GM21390 (cell line): Measurements from ENCODE around the gene CHERP.
"Not testable (repeated sequence)": the region's sequence is repeated elsewhere in the genome, so short reads cannot be mapped to it uniquely, and the experiment has no call there.

ENCODE experiments used
- ATAC-seq: cut with Tn5 transposase; IDR thresholded peaks from one replicate; pipeline ENCODE4 v1.9.1; 2021; ENCODE audit not compliant: unreplicated experiment

Gene CHERP

GRCh38 chr19:16544473-16545231, 2.4 kb upstream of the CHERP start:
- no peak for ATAC-seq

GRCh38 chr19:16543734-16544133, 1.5 kb upstream of the CHERP start:
- ATAC-seq = not testable (repeated sequence)

- ATAC-seq = no peak
Measured at GRCh38 chr19:16542910-16543472, 754 bp upstream of the CHERP start.

DNA sequence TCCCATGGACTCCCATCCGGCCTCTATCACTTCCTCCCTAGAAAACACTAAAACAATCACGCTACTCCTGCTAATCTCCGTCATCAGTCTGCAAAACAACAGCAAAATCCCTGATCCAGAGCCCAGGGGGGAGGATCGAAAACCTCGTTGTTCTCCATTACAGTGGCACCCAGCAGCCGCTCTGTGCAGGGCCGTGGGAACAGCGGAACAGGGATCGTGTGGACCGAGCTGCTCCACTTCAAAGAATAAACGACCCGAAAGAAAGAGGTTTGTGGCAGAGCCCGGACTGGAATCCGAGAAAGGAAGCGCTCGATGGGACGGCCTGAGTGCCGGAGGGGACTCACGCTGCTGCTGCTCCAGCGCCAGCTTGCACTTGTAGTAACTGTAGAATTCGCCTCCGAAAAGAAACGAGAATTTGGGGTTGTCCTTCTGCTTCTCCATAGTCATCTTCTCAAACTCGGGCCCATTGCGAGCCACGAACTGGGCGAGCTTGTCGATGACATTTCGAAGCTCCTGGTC, 652 bp downstream of the CHERP start:
- ATAC-seq = no peak

GRCh38 chr19:16540948-16541347, 1.3 kb downstream of the CHERP start:
- no peak for ATAC-seq

DNA sequence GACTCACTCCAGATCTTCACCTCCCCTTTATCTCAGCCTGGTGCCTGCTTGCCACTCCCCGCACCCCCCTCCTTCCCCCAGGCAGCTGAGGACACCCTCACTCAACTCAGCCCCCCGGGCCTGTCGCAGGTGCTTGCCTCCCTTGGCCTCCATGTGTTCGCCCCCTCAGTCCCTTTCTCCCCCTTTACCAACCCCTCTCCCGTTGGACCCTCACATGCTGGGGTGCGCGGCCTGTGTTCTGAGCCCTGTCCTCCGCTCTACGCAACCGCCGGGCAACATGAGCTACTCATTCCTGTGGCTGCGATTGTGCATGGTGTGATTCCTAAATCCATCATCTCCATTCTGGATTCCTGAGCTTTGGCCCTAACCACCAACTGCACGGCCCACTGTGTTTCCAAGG, 5.1 kb downstream of the CHERP start:
- ATAC-seq = no peak

- no peak for ATAC-seq
Measured at GRCh38 chr19:16536130-16536529, 6.1 kb downstream of the CHERP start.

GRCh38 chr19:16535381-16535780, 6.9 kb downstream of the CHERP start:
- ATAC-seq = no peak

DNA sequence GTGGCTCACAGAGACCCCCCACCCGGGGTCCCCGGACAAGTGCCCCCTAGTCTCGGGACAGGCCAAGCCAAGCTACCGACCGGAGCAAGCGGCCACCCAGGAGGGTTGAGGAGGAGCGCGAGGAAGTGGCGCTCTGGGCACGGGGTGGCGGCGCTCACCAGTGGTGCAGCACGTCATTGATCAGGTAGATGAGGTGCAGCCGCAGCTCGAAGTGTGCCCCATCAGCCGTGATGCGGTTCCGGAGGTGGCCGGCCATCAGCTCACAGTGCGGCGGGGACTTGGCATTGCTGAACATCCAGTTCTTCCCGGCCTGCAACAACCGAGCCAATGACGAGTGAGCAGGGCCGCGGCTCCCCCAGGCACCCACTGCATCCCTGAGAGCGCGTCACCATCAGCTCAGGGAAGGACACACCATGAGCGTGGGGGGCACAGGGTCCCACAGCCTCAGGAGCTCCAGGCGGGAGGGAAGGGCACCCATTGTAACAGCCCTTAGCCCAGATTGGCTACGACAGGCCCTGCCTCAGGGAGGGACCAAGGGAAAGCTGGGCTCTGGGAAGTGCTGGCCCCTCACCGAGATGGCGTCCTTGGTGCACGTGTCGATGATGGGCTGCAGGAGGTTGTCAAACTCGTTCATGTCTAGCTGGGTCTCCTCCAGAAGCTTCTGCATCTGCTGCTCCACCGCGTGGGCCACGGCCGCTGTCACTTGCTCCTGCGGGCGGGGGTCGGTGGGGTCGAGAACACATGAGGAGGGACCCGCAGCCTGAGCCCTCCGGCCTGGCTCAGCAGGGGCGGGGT, 9.6 kb downstream of the CHERP start:
- no peak for ATAC-seq

GRCh38 chr19:16531380-16531669, 10.9 kb downstream of the CHERP start:
- no peak for ATAC-seq

DNA sequence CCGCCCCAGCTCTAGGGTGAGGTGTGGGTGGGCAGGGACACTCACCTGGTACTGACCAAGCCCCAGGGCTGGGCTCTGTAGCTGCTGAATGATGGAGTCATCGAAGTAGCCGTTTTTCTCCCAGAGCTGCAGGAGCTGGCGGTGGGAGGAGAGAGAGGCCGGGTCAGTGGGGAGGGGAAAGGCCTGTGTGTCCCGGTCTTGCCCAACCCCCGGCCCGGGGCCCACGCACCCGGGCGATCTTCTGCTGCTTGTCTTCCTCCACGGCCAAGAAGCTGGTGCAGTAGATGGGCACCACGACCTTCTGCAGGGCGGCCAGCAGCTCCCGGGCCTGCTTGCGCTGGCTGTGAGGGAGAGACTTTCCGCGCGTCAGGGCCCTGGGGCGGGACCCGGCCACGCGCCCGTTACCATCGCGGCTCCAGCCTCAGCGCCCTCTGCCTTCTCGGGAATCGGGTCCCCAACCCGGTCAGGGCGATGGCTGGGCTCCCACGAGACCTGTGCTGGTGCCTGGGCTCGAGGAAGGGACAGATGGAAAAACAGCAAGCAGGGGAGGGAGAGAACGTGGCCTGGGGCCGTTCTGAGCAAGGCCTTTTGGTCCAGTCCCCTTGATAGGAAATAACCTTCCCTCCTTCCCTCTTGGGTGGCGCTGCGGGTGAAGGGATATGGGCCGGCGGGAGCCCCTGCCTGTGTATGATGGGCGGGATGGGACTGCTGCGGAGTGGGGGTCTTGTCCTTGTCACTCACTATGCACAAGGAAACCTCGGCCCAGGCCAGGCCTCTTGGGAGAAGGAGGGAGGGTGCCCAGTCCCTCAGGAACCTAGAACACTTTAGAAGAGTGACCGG, 11.5 kb downstream of the CHERP start:
- ATAC-seq = no peak

- no peak for ATAC-seq
Measured at GRCh38 chr19:16529466-16530144, 12.6 kb downstream of the CHERP start.

GRCh38 chr19:16527971-16528521, 14.2 kb downstream of the CHERP start:
- no peak for ATAC-seq

GRCh38 chr19:16527334-16527935, 14.8 kb downstream of the CHERP start:
- no peak for ATAC-seq

GRCh38 chr19:16525751-16526481, 16.3 kb downstream of the CHERP start:
- ATAC-seq = no peak

DNA sequence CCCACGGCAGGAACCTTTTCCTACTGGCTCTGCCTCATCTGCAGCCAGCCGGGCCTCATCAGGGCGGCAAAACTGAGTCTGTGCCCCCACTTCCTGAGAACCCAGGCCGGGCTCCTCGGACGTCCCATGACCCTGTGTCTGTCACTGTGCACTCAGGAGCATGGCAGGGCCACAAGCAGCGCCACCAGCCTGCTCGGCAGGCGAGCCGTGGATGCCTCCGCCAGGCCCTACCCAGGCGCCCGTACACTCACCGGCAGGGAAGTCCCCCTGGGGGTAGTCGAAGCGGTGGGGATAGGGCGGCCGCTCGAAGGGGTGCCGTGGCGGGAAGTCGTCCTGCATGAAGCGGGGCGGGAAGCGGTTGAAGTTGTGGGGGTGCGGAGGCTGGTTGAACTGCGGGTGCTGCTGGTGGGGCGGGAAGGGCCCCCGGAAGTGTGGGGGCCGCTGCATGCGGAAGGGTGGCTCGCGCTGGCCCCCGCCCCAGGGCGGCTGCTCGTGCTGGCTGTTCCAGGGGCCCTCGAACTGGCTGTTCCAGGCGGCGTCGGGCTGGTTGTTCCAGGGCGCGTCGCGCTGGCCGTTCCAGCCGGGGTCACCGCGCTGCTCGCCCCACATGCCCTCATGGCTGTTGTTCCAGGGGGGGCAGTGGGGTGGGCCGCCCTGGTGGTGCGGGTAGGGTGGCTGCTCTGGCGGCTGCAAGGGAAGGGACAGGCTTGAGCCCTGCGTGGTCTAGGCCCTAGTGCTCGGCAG, 17.1 kb downstream of the CHERP start:
- ATAC-seq = no peak

DNA sequence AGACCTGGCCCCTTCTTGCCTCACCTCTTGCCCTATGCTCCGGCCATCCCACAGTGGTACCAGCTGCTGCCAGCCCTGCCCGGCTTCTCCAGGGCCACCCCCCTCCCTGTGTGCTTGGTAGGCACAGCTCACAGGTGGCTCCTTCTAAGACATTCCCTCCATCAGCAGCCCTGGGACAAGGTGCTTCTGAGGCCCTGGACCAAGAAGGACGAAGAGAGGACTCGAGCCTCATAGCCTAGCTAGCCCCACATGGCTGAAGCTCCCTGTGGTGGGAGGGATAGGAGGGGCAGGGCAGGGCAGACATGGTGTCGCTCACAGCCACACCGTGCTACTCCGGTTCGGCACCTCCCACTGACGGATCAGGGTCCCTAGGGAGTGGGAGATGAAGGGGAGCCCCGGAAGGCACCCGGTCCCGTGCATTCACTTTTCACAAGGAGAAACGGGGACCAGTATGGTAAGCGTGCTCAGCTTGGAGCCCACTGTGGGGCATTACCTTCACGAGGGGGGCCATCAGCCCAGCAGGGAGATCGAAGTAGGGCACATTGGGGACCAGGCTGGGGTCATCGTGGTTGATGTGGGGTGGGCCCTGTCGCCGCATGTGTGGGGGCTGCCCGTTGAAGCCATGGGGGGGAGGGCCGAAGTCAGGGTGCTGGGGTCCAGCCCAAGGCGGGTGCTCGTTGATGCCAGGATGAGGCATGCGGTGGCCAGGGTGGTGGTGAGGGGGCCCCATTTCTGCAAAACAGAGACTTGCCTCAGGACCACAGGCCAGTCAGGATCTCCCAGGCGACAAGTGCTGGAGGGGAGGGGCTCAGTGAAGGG, 19.5 kb downstream of the CHERP start:
- ATAC-seq = no peak
